ENCODE measurements around the gene NDC1.

DNA sequence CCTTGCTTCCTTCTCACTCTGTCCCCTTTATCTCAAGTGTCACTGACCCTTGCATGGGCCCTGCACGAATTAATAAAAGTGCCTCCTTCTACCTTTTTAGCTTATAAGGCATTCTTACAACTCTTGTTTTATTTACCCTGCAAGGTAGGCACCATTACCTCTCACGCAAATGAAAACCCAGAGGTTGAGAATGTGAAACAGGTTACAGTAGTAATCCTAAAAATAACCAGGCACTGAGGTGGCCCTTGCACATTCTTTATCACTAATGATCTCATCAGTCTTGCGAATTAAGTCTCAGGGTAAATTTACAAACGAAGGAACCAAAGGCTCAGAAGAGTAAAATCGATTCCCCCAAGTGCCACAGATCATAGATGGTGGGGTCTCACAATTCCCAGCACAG, 102.8 kb downstream of the NDC1 start:
- no peak for TF ChIP-seq EZH2 (IDR thresholded peaks at IDR 0.05; ENCODE audit: borderline replicate concordance, low read length)
- TF ChIP-seq, protein P1, sequence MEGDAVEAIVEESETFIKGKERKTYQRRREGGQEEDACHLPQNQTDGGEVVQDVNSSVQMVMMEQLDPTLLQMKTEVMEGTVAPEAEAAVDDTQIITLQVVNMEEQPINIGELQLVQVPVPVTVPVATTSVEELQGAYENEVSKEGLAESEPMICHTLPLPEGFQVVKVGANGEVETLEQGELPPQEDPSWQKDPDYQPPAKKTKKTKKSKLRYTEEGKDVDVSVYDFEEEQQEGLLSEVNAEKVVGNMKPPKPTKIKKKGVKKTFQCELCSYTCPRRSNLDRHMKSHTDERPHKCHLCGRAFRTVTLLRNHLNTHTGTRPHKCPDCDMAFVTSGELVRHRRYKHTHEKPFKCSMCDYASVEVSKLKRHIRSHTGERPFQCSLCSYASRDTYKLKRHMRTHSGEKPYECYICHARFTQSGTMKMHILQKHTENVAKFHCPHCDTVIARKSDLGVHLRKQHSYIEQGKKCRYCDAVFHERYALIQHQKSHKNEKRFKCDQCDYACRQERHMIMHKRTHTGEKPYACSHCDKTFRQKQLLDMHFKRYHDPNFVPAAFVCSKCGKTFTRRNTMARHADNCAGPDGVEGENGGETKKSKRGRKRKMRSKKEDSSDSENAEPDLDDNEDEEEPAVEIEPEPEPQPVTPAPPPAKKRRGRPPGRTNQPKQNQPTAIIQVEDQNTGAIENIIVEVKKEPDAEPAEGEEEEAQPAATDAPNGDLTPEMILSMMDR (conservative IDR thresholded peaks at IDR 0.05 in 1 of 2, IDR thresholded peaks at IDR 0.05 in 1 of 2; ENCODE audit: extremely low read depth in 1 of 2, insufficient read depth in 1 of 2, low read depth in 1 of 2, low read length in 2 of 2) = no peak

All from mammary epithelial cell (primary cell).